Caco-2 (cell line): ENCODE results near the gene UNC5B. TPM values are rescaled to one million over a fixed set of nuclear protein-coding genes. Genes with fewer than 3 reads are reported as not detected.

Experiments used
- BruUV-seq: library from RNA; stranded (reverse); fragments of 400-500 nt; replicated peaks from 2 replicates; lab custom pipeline; 2021; lab: Mats Ljungman, UMichigan
- CTCF ChIA-PET: fragments of 300-600 bp; sonication (Branson Sonifier 250); formaldehyde crosslinking; loops from one replicate; lab custom pipeline; 2022; ENCODE audit warnings: antibody characterized with exemption; lab: Charles Lee
- POLR2A ChIA-PET: fragments of 300-600 bp; sonication (Branson Sonifier 250); formaldehyde crosslinking; loops from one replicate; lab custom pipeline; 2022; ENCODE audit warnings: antibody characterized with exemption; lab: Charles Lee
- DNase-seq, 2 experiments: peaks; one replicate each; pipeline versions ENCODE4 v3.0.0 to v3.0.0-alpha.2; 2020 to 2022
- H3K27me3 ChIP-seq: replicated peaks from 2 replicates; pipeline ENCODE4 v1.6.0; 2011; ENCODE audit warnings: low read length; ENCODE audit not compliant: control insufficient read depth, insufficient read depth
- H3K36me3 ChIP-seq: 2 replicates; pipeline ENCODE4 v1.5.1; 2011; ENCODE audit warnings: low read length; ENCODE audit not compliant: control insufficient read depth, insufficient read depth
- H3K4me1 ChIP-seq: fragments of 250-450 bp; sonication (Bioruptor Pico); 2 replicates; pipeline ENCODE4 v1.5.1; 2020; ENCODE audit warnings: mild to moderate bottlenecking
- H3K4me3 ChIP-seq: 2 replicates; pipeline ENCODE4 v1.5.1; 2011; ENCODE audit warnings: low read depth, mild to moderate bottlenecking, control low read depth, low read length
- H3K9me3 ChIP-seq: fragments of 250-450 bp; sonication (Bioruptor Pico); 2 replicates; pipeline ENCODE4 v1.5.1; 2020; ENCODE audit warnings: mild to moderate bottlenecking, moderate library complexity
- H3K27ac Mint-ChIP-seq: one replicate; pipeline ENCODE4 v1.8.0; 2022; ENCODE audit warnings: mixed read lengths; ENCODE audit not compliant: unreplicated experiment
- H3K27me3 Mint-ChIP-seq: one replicate; pipeline ENCODE4 v1.8.0; 2022; ENCODE audit warnings: mixed read lengths; ENCODE audit not compliant: insufficient read depth, unreplicated experiment
- H3K36me3 Mint-ChIP-seq: one replicate; pipeline ENCODE4 v1.8.0; 2022; ENCODE audit warnings: mild to moderate bottlenecking, mixed read lengths; ENCODE audit not compliant: insufficient read depth, unreplicated experiment
- H3K4me1 Mint-ChIP-seq: one replicate; pipeline ENCODE4 v1.8.0; 2022; ENCODE audit warnings: low read depth, mixed read lengths; ENCODE audit not compliant: unreplicated experiment
- H3K4me3 Mint-ChIP-seq: one replicate; pipeline ENCODE4 v1.8.0; 2022; ENCODE audit warnings: mild to moderate bottlenecking, moderate library complexity, mixed read lengths; ENCODE audit not compliant: unreplicated experiment
- H3K9me3 Mint-ChIP-seq: one replicate; pipeline ENCODE4 v1.8.0; 2022; ENCODE audit warnings: mixed read lengths; ENCODE audit not compliant: unreplicated experiment
- CTCF ChIP-seq, 2 experiments: fragments of 200-600 bp in 1 of 2; IDR thresholded peaks; 1 replicate in 1 of 2; 2 replicates in 1 of 2; pipeline versions ENCODE4 v1.5.1 to v1.8.0; 2011 to 2022; ENCODE audit warnings: antibody characterized with exemption in 1 of 2, control low read depth in 1 of 2, inconsistent platforms in 1 of 2, low read depth in 1 of 2, low read length in 1 of 2, mild to moderate bottlenecking in 1 of 2, moderate library complexity in 1 of 2; ENCODE audit not compliant: insufficient read depth in 1 of 2, severe bottlenecking in 1 of 2, unreplicated experiment in 1 of 2
- intact Hi-C: fragments of 100-400 bp; cut with micrococcal nuclease; formaldehyde crosslinking; loops from one replicate; pipeline ENCODE4 v1.10.0; 2022; ENCODE audit not compliant: unreplicated experiment
- total RNA-seq: library from RNA; stranded (reverse); gene quantifications from 2 replicates; pipeline ENCODE4 v1.2.3, GENCODE V29; 2022

The UNC5B gene
- total RNA-seq, 1 experiment from 2014 or later = 22.4 TPM

DNA sequence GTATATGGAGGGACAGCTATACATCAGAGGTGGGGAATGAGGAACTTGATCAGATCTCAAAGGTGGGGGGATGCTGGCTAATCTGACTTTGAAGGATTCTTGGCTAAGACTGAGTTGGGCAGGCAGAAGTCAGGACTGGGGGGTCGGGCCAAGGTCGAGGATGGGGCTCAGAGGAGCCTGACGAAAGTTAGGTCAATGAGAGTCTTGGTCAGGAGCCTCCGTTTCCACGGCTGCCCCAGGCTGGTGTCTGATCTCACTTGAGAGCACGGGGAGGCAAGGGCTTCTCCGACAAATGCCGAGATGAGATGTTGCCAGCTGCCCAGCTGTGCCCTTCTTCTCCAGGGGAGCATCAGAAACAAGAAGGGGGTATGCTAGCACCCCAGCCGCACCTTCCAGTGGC, 112.4 kb downstream of the UNC5B start:
- TF ChIP-seq CTCF (IDR thresholded peaks at IDR 0.05; ENCODE audit: insufficient read depth in 1 of 2, low read depth in 1 of 2, low read length in 1 of 2, severe bottlenecking in 1 of 2, unreplicated experiment in 1 of 2) = no peak
- no peak overlapping the region for H3K27ac Mint-ChIP-seq

DNA sequence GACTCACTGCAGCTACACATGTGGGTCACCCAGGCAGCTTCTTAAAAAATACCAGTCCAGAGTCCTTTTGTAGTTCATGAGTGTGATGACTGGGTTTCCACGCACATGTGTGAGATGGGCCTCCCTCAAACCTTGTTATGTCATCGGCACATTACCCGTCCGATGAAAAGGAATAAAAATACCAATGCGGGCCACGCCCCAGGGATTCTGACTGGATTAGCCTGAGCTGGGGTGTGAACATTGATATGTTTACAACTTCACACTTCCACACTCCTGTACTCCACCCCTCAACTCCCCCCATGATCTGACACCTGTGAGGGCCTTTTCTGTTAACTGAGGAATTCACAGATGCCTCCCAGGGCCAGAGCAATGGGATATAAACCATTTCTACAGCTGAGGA, 112.9 kb downstream of the UNC5B start:
- no peak for TF ChIP-seq CTCF (IDR thresholded peaks at IDR 0.05; ENCODE audit: insufficient read depth in 1 of 2, low read depth in 1 of 2, low read length in 1 of 2, severe bottlenecking in 1 of 2, unreplicated experiment in 1 of 2)
- DNase-seq = no peak
- no TSS peak for BruUV-seq
- no peaks in the 10 kb centered on the region for H3K9me3 ChIP-seq
- H3K27ac Mint-ChIP-seq = no peak overlapping the region
- peaks cover 7% of the 10 kb centered on the region for H3K4me1 Mint-ChIP-seq
- H3K4me3 Mint-ChIP-seq = no peak overlapping the region
- peaks cover 12% of the 10 kb centered on the region for H3K36me3 Mint-ChIP-seq
- H3K4me1 ChIP-seq = peaks cover 10% of the 10 kb centered on the region
- ChIA-PET POLR2A (no interaction called here), CTCF (no interaction called here)
- no peaks in the 10 kb centered on the region for H3K27me3 Mint-ChIP-seq
- intact Hi-C loops = no loop called here
- H3K9me3 Mint-ChIP-seq = no peaks in the 10 kb centered on the region
- no peaks in the 10 kb centered on the region for H3K27me3 ChIP-seq
- no peak overlapping the region for H3K4me3 ChIP-seq
- H3K36me3 ChIP-seq = no peaks in the 10 kb centered on the region

More for the DNA sequence above, 112.4 kb downstream of the UNC5B start:
- POLR2A ChIA-PET = no interaction called here
- no peak for DNase-seq
- no peaks in the 10 kb centered on the region for H3K27me3 Mint-ChIP-seq
- H3K4me1 Mint-ChIP-seq = peaks cover 7% of the 10 kb centered on the region
- H3K36me3 Mint-ChIP-seq = peaks cover 12% of the 10 kb centered on the region
- Histone ChIP-seq H3K4me3 (no peak overlapping the region), H3K4me1 (peaks cover 15% of the 10 kb centered on the region), H3K27me3 (no peaks in the 10 kb centered on the region), H3K36me3 (no peaks in the 10 kb centered on the region), H3K9me3 (no peaks in the 10 kb centered on the region)
- no peaks in the 10 kb centered on the region for H3K9me3 Mint-ChIP-seq
- no TSS peak for BruUV-seq
- H3K4me3 Mint-ChIP-seq = no peak overlapping the region
- CTCF ChIA-PET = no interaction called here
- intact Hi-C loops = no loop called here

DNA sequence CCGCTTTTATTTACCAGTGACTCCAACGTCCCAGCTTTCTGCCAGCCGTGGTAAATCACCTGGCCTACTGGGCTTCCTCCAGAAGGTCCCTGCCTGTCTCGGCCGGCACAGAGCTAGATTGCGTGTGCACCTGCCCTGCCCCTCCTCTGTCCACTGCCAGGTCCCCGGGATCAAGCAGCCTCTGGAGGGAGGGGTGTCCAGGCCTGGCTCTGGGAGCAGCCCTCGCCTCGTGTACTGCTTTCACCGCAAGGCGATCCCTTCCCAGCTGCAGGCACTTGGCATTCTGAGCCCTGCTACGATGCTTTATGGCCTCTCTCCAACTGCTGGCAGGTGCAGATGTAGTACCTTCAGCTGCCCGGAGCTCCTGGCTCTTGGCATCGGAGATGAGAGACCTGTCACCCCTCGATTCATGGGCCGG, 114.1 kb downstream of the UNC5B start:
- Histone ChIP-seq H3K4me1 (peaks cover 4% of the 10 kb centered on the region; the same call in 1 of the 2 replicates), H3K9me3 (no peaks in the 10 kb centered on the region), H3K27me3 (no peaks in the 10 kb centered on the region), H3K4me3 (no peak overlapping the region), H3K36me3 (no peaks in the 10 kb centered on the region)
- Mint-ChIP-seq H3K4me1 (peaks cover 7% of the 10 kb centered on the region), H3K36me3 (peaks cover 12% of the 10 kb centered on the region), H3K27ac (no peak overlapping the region), H3K27me3 (no peaks in the 10 kb centered on the region), H3K9me3 (no peaks in the 10 kb centered on the region), H3K4me3 (no peak overlapping the region)
- CTCF ChIA-PET = no interaction called here
- intact Hi-C loops = no loop called here
- TF ChIP-seq CTCF (IDR thresholded peaks at IDR 0.05; ENCODE audit: insufficient read depth in 1 of 2, low read depth in 1 of 2, low read length in 1 of 2, severe bottlenecking in 1 of 2, unreplicated experiment in 1 of 2) = no peak
- POLR2A ChIA-PET = no interaction called here
- no peak for DNase-seq
- BruUV-seq = no TSS peak
